Measurements from ENCODE around the gene BMP7.

Gene BMP7

DNA sequence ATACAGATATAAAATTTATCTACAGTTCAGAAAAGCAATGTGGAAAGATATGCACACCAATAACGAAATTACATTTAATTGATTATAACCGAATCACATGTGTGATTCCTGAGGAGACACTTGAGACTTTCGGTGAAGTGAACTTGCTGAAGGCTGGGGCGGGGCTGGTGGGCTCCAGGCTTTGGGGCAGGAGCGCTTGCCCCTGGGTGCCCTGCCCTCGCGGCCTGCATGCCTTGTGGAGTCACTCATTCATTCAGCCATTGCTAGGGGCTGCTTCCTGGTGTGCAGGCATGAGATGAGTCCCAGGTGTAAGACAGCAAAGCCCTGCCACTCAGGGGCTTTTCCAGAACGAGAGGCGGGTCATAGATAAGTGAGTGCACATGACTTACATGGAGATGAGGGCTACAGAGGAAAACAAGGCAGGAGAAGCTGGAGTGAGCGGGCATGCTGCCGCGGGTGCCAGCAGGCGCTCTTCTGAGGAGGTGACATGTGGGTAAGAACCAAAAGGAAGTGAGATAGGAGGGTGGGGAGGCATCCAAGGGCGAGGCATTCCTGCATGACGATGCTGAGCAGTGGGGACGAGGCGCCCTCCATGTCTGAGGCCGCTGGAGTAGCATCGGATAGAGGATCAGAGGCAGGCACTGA is 88.7 kb downstream of the BMP7 start:
- no peak for DNase-seq (ENCODE audit: extremely low read depth, low read depth)
- TF ChIP-seq, protein P1, sequence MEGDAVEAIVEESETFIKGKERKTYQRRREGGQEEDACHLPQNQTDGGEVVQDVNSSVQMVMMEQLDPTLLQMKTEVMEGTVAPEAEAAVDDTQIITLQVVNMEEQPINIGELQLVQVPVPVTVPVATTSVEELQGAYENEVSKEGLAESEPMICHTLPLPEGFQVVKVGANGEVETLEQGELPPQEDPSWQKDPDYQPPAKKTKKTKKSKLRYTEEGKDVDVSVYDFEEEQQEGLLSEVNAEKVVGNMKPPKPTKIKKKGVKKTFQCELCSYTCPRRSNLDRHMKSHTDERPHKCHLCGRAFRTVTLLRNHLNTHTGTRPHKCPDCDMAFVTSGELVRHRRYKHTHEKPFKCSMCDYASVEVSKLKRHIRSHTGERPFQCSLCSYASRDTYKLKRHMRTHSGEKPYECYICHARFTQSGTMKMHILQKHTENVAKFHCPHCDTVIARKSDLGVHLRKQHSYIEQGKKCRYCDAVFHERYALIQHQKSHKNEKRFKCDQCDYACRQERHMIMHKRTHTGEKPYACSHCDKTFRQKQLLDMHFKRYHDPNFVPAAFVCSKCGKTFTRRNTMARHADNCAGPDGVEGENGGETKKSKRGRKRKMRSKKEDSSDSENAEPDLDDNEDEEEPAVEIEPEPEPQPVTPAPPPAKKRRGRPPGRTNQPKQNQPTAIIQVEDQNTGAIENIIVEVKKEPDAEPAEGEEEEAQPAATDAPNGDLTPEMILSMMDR (IDR thresholded peaks at IDR 0.05; ENCODE audit: low read depth, low read length): no peak

DNA sequence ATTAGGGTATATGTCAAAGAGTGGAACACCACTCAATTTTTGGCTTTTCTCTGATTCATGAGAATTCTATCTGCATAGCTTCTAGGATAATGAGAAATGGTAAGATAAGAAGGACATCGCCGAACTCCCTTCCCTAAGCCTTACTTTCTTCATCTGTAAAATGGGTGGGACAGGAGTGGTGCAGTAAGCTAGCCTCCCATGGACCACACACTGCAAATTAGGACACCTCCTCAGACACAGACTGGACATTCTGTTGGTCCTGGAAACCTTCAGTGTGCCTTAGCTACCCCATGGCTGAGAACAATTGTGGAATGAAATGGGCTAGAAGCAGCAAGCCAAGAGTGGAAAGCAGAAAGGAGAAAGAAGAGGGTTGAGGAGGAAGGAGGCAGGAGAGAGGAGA is 89.6 kb downstream of the BMP7 start:
- no peak for DNase-seq (ENCODE audit: extremely low read depth, low read depth)
- TF ChIP-seq, protein P1 (IDR thresholded peaks at IDR 0.05; ENCODE audit: low read depth, low read length): no peak

DNA sequence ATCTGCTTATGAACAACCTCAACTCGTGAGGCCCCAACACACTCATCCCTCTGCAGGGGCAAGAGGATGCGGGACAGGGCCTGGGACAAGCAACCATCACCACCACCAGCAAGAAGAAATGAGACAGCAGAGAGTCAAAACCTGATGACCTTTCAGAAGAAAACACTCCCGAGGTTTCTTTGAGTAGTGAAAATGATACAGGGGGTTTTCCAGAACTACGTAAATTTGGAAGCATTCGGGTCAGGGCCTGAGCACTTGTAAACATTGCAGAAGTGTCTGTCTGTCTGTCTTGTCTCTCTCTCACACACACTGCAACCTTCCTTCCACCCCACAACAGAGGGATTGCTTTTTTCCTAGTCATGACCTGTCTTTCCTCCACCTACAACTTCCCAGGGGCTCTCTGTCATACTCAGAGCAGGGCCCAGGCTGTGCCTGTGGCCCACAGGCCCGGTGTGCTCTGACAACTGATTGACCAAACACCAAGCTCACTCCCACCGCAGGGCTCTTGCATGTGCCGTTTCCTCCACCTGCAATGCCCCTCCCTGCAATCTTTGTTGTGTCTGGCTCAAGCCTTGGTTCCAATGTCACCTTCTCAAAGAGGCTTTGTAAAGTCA is 90.9 kb downstream of the BMP7 start:
- DNase-seq (ENCODE audit: extremely low read depth, low read depth): no peak

DNA sequence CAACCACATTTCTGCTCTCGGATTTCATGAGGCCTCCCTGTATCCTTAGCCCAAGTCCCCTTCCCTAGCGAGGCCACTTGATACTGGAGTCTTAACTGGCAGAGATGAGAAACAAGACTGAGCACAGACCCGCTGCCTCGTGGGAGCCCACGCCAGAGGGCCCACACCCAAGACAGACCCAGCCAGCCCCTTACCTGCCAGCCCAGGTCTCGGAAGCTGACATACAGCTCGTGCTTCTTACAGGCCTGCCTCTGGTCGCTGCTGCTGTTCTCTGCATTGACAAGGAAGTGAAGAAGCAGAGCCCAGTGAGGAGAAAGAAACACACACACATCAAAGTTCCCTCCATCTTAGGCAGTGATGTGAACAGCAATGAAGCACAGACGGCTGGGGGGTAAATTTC is 91.7 kb downstream of the BMP7 start:
- no peak for DNase-seq (ENCODE audit: extremely low read depth, low read depth)

More for the DNA sequence above, 90.9 kb downstream of the BMP7 start:
- TF ChIP-seq, protein P1 (IDR thresholded peaks at IDR 0.05; ENCODE audit: low read depth, low read length): no peak

DNA sequence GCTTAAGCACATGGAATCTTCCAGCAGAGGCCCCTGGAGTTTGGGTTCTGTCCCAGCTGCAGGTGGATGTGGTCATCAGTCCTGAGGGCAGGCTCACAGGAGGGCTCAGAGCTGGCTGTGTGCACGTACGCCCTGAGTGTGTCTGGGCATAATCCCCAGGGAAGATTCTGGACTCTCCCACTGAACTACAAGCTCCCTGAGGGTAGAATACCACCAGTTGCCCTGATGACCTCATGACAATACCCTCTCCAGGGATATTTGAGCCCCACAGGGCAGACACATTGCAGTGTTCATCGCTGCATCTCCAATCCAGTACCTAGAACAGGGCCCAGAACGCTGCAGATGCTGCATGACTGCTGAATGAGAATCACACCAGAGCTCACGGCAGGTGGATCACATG is 92.5 kb downstream of the BMP7 start:
- TF ChIP-seq, protein P1 (IDR thresholded peaks at IDR 0.05; ENCODE audit: low read depth, low read length): no peak
- DNase-seq (ENCODE audit: extremely low read depth, low read depth): no peak

More for the DNA sequence above, 91.7 kb downstream of the BMP7 start:
- TF ChIP-seq, protein P1 (IDR thresholded peaks at IDR 0.05; ENCODE audit: low read depth, low read length): no peak

DNA sequence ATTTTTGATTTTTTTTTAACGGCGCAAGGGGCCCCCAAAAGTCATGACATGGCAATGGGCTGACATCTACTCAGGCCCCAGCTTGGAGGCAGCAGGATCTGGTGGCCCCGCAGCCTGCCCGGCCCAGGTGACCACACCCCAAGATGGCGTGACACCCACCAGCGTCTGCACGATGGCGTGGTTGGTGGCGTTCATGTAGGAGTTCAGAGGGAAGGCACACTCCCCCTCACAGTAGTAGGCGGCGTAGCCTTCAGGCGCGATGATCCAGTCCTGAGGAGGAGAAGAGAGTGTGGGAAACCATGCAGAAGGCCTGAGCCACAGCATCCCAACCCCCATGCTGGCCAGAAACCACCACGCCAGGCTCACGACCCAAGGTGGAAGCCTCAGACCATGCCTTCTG is 93.4 kb downstream of the BMP7 start:
- TF ChIP-seq, protein P1 (IDR thresholded peaks at IDR 0.05; ENCODE audit: low read depth, low read length): no peak
- no peak for DNase-seq (ENCODE audit: extremely low read depth, low read depth)

DNA sequence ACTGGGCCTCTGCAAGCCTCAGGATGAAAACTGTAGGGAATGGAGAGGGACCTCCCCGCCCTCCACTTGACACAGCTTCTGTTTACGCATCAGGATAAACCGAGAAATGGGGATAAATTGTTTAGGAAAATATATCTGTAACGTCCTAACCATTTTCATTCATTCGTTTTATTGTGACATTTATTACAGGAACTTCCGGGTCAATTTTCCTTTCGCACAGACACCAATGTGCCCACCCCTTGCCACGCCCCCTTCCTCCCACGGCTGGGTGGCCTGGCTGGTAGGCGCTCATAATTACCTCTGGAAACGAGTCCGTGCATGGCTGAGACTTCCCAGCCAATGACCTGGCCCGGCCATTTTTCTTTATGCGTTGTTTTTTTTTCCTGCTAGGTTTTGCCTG is 96.1 kb downstream of the BMP7 start:
- no peak for DNase-seq (ENCODE audit: extremely low read depth, low read depth)
- TF ChIP-seq, protein P1 (IDR thresholded peaks at IDR 0.05; ENCODE audit: low read depth, low read length): no peak

Data from AG09319 (cell line).